Left lung (tissue), 10 donors: ENCODE results near the gene NOTCH3. TPM values are rescaled to one million over a fixed set of nuclear protein-coding genes. Genes with fewer than 3 reads are reported as not detected.

Source experiments
- ATAC-seq: fragments of 200-7000 bp; cut with Tn5 transposase; one replicate; pipeline ENCODE4 v1.9.1; 2020; ENCODE audit warnings: moderate library complexity
- DNase-seq, 4 donors: peaks; one replicate each; pipeline ENCODE4 v3.0.0-alpha.2; 2013 to 2020
- H3K27ac ChIP-seq, 2 donors: fragments of 200-600 bp; sonication (generic) in 1 of 2; one replicate each; pipeline versions ENCODE4 v1.5.0 to v1.8.0; 2020 to 2021
- H3K27me3 ChIP-seq, 2 donors: fragments of 200-600 bp; sonication (generic) in 1 of 2; one replicate each; pipeline versions ENCODE4 v1.5.0 to v1.8.0; 2020 to 2021
- H3K36me3 ChIP-seq, 2 donors: fragments of 200-600 bp; sonication (generic) in 1 of 2; one replicate each; pipeline versions ENCODE4 v1.5.0 to v1.8.0; 2020 to 2021
- H3K4me1 ChIP-seq, 2 donors: fragments of 200-600 bp; one replicate each; pipeline ENCODE4 v1.8.0; 2021
- H3K4me3 ChIP-seq, 2 donors: fragments of 200-600 bp; sonication (generic) in 1 of 2; one replicate each; pipeline versions ENCODE4 v1.5.0 to v1.8.0; 2020 to 2021; ENCODE audit warnings: mild to moderate bottlenecking in 1 of 2
- H3K9me3 ChIP-seq, 2 donors: fragments of 200-600 bp; sonication (generic) in 1 of 2; one replicate each; pipeline versions ENCODE4 v1.5.0 to v1.8.0; 2020 to 2021
- intact Hi-C, 2 donors: fragments of 100-400 bp; cut with DNase I; formaldehyde crosslinking; loops; one replicate each; pipeline versions ENCODE4 v1.11.2 to v1.14.2; 2022
- polyA plus RNA-seq, 6 donors: library from polyadenylated mRNA; unstranded; fragments of 120-200 nt; gene quantifications; one replicate each; pipeline ENCODE4 v1.2.1, GENCODE V29; 2013; ENCODE audit not compliant: insufficient read length in 6 of 6
- total RNA-seq, 2 donors: library from RNA; stranded (reverse); fragmentation: NEBNext Ultra II Directional; extraction: Animal tissue kit (Norgen Biotek cat#: 25700); gene quantifications; one replicate each; pipeline ENCODE4 v1.2.1, GENCODE V29; 2021
- TF ChIP-seq, protein P1 (sequence below), 2 donors: fragments of 200-600 bp; sonication (generic) in 1 of 2; IDR thresholded peaks; one replicate each; pipeline versions ENCODE4 v1.5.0 to v1.8.0; 2021; ENCODE audit warnings: antibody characterized with exemption in 2 of 2
- donor health status: DM: no; HTN: yes; CAD: no.
- donor health status: DM: no; HTN: no; CAD: no.

Gene NOTCH3
- total and polyA plus RNA-seq, 8 donors = 73.2 to 130 (median 107) TPM

DNA sequence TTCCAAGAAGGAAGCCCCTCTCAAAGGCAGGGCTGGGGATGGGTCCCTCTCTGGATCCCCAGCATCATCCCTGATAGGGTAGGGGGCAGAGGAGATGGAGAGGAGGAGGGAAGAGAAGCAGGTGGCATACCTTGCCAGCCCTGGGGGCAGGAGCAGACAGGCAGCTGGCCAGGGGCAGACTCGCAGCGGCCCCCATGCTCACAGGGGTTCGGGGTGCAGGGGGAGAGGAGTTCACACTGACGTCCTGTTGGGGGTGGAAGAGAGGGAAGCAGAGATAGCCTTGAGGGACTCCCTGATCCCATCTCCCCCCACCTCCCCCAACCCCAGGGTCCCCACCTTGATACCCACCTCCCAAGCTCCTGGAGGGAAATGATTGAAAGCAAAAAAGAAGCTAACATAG, 16.0 kb downstream of the NOTCH3 start:
- intact Hi-C loops = loop anchor here in 1 of 2 donors (10.0 kb wide), 1 partner anchor 70 kb away; no protein-coding TSS in a partner anchor

DNA sequence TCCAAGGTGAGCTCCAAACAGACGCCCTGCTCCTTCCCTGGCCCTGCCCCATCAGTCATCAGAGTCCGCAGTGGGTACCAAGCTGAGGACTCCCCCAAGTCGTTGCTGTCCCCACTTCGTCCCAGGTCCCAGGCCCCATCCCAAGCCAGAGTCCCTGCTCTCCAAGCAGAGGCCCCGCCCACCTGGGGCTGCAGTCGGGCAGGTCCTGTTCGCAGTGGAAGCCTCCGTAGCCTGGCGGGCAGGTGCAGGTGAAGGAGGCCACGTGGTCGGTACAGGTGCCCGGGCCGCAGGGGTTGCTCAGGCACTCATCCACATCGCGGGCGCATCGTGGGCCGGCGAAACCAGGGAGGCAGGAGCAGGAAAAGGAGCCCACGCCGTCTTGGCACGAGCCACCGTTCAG, 19.4 kb downstream of the NOTCH3 start:
- H3K9me3 ChIP-seq = no peaks in the 10 kb centered on the region
- intact Hi-C loops = loop anchor here in 1 of 2 donors (10.0 kb wide), 1 partner anchor 73 kb away; no protein-coding TSS in a partner anchor
- H3K27me3 ChIP-seq = peaks cover 0 to 19% of the 10 kb centered on the region in 2 donors
- no peak overlapping the region for H3K27ac ChIP-seq
- H3K4me1 ChIP-seq = peaks cover 0 to 10% of the 10 kb centered on the region in 2 donors
- peak overlapping the region in 1 of 2 donors; percentile 34 for H3K4me3 ChIP-seq
- H3K36me3 ChIP-seq = peaks cover 0 to 6% of the 10 kb centered on the region in 2 donors
- ATAC-seq = peak; percentile 50
- TF ChIP-seq, protein P1, sequence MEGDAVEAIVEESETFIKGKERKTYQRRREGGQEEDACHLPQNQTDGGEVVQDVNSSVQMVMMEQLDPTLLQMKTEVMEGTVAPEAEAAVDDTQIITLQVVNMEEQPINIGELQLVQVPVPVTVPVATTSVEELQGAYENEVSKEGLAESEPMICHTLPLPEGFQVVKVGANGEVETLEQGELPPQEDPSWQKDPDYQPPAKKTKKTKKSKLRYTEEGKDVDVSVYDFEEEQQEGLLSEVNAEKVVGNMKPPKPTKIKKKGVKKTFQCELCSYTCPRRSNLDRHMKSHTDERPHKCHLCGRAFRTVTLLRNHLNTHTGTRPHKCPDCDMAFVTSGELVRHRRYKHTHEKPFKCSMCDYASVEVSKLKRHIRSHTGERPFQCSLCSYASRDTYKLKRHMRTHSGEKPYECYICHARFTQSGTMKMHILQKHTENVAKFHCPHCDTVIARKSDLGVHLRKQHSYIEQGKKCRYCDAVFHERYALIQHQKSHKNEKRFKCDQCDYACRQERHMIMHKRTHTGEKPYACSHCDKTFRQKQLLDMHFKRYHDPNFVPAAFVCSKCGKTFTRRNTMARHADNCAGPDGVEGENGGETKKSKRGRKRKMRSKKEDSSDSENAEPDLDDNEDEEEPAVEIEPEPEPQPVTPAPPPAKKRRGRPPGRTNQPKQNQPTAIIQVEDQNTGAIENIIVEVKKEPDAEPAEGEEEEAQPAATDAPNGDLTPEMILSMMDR (IDR thresholded peaks at IDR 0.05) = no peak
- peak in 2 of 4 donors; percentile 46 to 83 for DNase-seq

More for the DNA sequence above, 16.0 kb downstream of the NOTCH3 start:
- TF ChIP-seq, protein P1 (IDR thresholded peaks at IDR 0.05) = no peak
- no peak for ATAC-seq
- Histone ChIP-seq H3K36me3 (peaks cover 0 to 6% of the 10 kb centered on the region in 2 donors), H3K27me3 (peaks cover 0 to 4% of the 10 kb centered on the region in 2 donors), H3K4me3 (no peak overlapping the region), H3K4me1 (no peaks in the 10 kb centered on the region), H3K9me3 (no peaks in the 10 kb centered on the region), H3K27ac (no peak overlapping the region)
- DNase-seq = no peak

DNA sequence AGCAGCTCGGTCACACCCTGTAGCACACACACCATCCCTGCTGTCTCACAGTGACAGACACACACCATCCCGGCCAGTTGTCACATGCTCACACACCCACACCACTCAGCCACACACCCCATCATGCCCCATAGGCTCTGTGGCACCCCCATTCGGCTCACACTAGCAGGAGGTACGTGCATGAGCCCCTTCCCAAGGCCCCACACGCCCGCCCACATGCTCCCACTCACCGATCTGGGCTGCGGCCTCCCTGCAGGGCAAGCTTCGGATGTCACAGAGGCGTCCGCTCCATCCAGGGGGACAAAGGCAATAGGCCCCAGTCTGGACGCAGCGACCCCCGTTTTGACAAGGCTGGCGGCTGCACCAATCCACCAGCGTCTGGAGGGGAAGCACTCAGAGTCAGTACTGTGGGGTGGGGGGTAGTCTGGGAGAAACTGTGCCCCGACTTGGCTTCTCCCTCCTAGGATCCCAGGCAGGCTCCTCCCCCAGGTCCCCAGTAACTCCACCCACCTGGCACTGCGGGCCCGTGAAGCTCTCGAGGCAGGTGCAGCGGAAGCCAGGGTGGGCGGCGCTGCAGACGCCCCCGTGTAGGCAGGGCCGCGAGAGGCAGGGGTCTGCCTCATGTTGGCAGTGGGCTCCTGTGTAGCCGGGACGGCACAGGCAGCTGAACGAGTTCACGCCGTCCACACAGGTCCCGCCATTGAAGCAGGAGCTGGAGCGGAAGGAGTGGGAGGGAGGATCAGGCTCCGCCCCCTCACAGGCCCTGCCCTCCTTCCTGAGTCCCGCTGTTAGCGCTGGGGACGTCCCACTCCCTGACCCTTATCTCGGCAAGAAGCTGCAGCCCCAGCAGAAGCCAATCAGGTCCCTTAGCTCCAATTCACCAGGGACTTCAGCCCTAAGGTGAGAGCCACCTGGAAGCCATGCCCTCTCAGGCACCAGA, 20.1 kb downstream of the NOTCH3 start:
- peak overlapping the region; percentile 17 to 34 for H3K4me3 ChIP-seq

DNA sequence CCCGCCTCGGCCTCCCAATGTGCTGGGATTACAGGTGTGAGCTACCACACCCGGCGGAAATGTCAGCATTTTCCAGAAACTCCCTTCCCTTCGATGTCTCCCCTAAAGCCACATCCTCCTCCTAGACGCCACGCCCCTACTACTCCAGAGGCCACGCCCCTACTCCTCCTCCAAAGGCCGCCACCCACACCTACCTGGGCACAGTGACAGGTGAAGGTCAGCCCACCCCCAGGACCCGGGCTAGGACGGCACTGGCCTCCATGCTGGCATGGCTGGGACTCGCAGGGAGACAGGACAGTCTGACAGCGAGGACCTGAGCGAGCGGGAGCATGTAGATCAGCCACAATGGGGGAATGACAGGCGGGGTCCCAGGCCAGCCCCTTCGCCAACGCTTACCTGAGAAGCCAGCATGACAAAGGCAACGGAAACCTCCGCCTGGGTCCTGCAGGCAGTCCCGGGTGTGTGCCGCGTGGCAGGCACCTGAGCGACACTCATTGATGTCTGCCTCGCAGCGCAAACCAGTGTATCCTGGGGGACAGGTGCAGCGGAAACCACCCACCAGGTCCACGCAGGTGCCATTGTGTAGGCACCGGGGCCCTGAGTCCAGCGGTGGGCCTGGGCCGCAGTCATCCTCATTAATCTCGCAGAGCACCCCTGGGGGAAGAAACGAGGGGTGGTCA, 22.0 kb downstream of the NOTCH3 start:
- intact Hi-C loops = loop anchor here in 1 of 2 donors (5.0 kb wide), 1 partner anchor 379 kb away; no protein-coding TSS in a partner anchor
- H3K9me3 ChIP-seq = no peaks in the 10 kb centered on the region
- H3K27ac ChIP-seq = no peak overlapping the region
- H3K36me3 ChIP-seq = no peaks in the 10 kb centered on the region
- peaks cover 0 to 19% of the 10 kb centered on the region in 2 donors for H3K27me3 ChIP-seq
- peaks cover 0 to 10% of the 10 kb centered on the region in 2 donors for H3K4me1 ChIP-seq
- DNase-seq = no peak
- no peak overlapping the region for H3K4me3 ChIP-seq
- no peak for ATAC-seq
- TF ChIP-seq, protein P1 (IDR thresholded peaks at IDR 0.05) = no peak

More for the DNA sequence above, 20.1 kb downstream of the NOTCH3 start:
- TF ChIP-seq, protein P1 (IDR thresholded peaks at IDR 0.05) = no peak
- no peaks in the 10 kb centered on the region for H3K9me3 ChIP-seq
- peaks cover 0 to 6% of the 10 kb centered on the region in 2 donors for H3K36me3 ChIP-seq
- ATAC-seq = peak; percentile 92
- peaks cover 0 to 19% of the 10 kb centered on the region in 2 donors for H3K27me3 ChIP-seq
- intact Hi-C loops = loop anchor here in 1 of 2 donors (10.0 kb wide), 1 partner anchor 74 kb away; no protein-coding TSS in a partner anchor
- peaks cover 0 to 10% of the 10 kb centered on the region in 2 donors for H3K4me1 ChIP-seq
- no peak overlapping the region for H3K27ac ChIP-seq
- peak in 2 of 4 donors; percentile 56 to 84 for DNase-seq
